ENCODE data around the gene PHKB.

DNA sequence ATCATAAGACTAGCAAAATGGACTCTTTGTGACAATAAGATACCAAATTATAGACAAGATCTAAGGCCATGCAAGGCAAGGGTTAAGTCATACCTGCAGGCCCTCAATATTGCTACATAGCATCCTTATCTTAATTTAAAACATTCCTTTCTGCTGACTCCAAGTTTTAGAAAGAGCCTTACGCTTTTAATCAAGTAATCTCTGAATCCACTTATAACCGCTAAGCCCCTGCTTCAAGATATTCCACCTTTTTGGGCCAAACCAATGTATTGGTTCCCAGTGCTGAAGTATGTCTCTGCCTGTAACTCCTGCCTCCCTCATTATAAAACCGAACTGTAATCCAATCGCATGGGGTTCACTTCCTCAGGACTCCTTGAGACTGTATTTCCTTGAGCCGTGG, 255.4 kb downstream of the PHKB start:
- TF ChIP-seq, protein P1, sequence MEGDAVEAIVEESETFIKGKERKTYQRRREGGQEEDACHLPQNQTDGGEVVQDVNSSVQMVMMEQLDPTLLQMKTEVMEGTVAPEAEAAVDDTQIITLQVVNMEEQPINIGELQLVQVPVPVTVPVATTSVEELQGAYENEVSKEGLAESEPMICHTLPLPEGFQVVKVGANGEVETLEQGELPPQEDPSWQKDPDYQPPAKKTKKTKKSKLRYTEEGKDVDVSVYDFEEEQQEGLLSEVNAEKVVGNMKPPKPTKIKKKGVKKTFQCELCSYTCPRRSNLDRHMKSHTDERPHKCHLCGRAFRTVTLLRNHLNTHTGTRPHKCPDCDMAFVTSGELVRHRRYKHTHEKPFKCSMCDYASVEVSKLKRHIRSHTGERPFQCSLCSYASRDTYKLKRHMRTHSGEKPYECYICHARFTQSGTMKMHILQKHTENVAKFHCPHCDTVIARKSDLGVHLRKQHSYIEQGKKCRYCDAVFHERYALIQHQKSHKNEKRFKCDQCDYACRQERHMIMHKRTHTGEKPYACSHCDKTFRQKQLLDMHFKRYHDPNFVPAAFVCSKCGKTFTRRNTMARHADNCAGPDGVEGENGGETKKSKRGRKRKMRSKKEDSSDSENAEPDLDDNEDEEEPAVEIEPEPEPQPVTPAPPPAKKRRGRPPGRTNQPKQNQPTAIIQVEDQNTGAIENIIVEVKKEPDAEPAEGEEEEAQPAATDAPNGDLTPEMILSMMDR (optimal IDR thresholded peaks at IDR 0.05 in 1 of 3, IDR thresholded peaks at IDR 0.05 in 1 of 3, conservative IDR thresholded peaks at IDR 0.05 in 1 of 3; ENCODE audit: extremely low read depth in 1 of 3, insufficient read depth in 2 of 3, low read length in 3 of 3): no peak
- no peak for TF ChIP-seq EZH2 (IDR thresholded peaks at IDR 0.05; ENCODE audit: low read length)
